ENCODE results near the gene CCDC9B. TPM values are rescaled to one million over a fixed set of nuclear protein-coding genes. Genes with fewer than 3 reads are reported as not detected.

Gene CCDC9B
- total RNA-seq, 4 donors from 2014 or later, result 28.0 to 105 (median 66.7) TPM

GRCh38 chr15:40365624-40366456 lies 25.1 kb upstream of the CCDC9B start:
- no peak for ATAC-seq
- TF ChIP-seq EP300 (IDR thresholded peaks at IDR 0.05) (no peak), POLR2AphosphoS5 (IDR thresholded peaks at IDR 0.05) (no peak), POLR2A (IDR thresholded peaks at IDR 0.05) (no peak), CTCF (IDR thresholded peaks at IDR 0.05) (no peak)
- peaks cover 0 to 23% (median 0%) of the 10 kb centered on the region in 3 donors for H3K4me1 ChIP-seq
- no peaks in the 10 kb centered on the region for H3K36me3 ChIP-seq
- no peaks in the 10 kb centered on the region for H3K9me3 ChIP-seq
- H3K27me3 ChIP-seq, result no peaks in the 10 kb centered on the region
- H3K27ac ChIP-seq, result no peak overlapping the region
- 80 to 90% methylated on average over 6 to 7 of the region's 11 CpGs for WGBS, 2 donors (ENCODE audit: low coverage in 1 of 2)
- H3K4me3 ChIP-seq, result no peak overlapping the region

- H3K36me3 ChIP-seq, result no peaks in the 10 kb centered on the region
- H3K4me1 ChIP-seq, result peaks cover 0 to 23% (median 0%) of the 10 kb centered on the region in 3 donors
- H3K4me3 ChIP-seq, result no peak overlapping the region
- H3K9me3 ChIP-seq, result no peaks in the 10 kb centered on the region
- ATAC-seq, result no peak
- H3K27me3 ChIP-seq, result no peaks in the 10 kb centered on the region
- no peak overlapping the region for H3K27ac ChIP-seq
- WGBS, 2 donors (ENCODE audit: low coverage in 1 of 2), result no CpG with 5 or more reads among the region's 5 CpGs
- TF ChIP-seq POLR2AphosphoS5 (IDR thresholded peaks at IDR 0.05), result no peak
- TF ChIP-seq EP300 (IDR thresholded peaks at IDR 0.05), result no peak
- no peak for TF ChIP-seq CTCF (IDR thresholded peaks at IDR 0.05)
- TF ChIP-seq POLR2A (IDR thresholded peaks at IDR 0.05), result no peak
Measured at GRCh38 chr15:40365016-40365415, 24.3 kb upstream of the CCDC9B start.

- TF ChIP-seq CTCF (IDR thresholded peaks at IDR 0.05), result no peak
- no peaks in the 10 kb centered on the region for H3K36me3 ChIP-seq
- peaks cover 0 to 23% (median 0%) of the 10 kb centered on the region in 3 donors for H3K4me1 ChIP-seq
- ATAC-seq, result no peak
- no peaks in the 10 kb centered on the region for H3K9me3 ChIP-seq
- H3K27me3 ChIP-seq, result peaks cover 1% of the 10 kb centered on the region
- H3K4me3 ChIP-seq, result no peak overlapping the region
- 53% methylated on average over 3 of the region's 6 CpGs; no CpG with 5 or more reads in 1 of the 2 donors for WGBS, 2 donors (ENCODE audit: low coverage in 1 of 2)
- no peak overlapping the region for H3K27ac ChIP-seq
Measured at GRCh38 chr15:40364251-40364650, 23.5 kb upstream of the CCDC9B start.

GRCh38 chr15:40363611-40364010 lies 22.9 kb upstream of the CCDC9B start:
- no peak for ATAC-seq
- no peak for TF ChIP-seq POLR2AphosphoS5 (IDR thresholded peaks at IDR 0.05)
- TF ChIP-seq CTCF (IDR thresholded peaks at IDR 0.05), result no peak
- no peak for TF ChIP-seq POLR2A (IDR thresholded peaks at IDR 0.05)
- no peak for TF ChIP-seq EP300 (IDR thresholded peaks at IDR 0.05)
- no CpG with 5 or more reads among the region's 8 CpGs for WGBS, 2 donors (ENCODE audit: low coverage in 1 of 2)
- H3K27ac ChIP-seq, result no peak overlapping the region
- H3K9me3 ChIP-seq, result no peaks in the 10 kb centered on the region
- peaks cover 8% of the 10 kb centered on the region for H3K27me3 ChIP-seq
- H3K36me3 ChIP-seq, result no peaks in the 10 kb centered on the region
- H3K4me3 ChIP-seq, result no peak overlapping the region
- H3K4me1 ChIP-seq, result peaks cover under 1 to 27% (median under 1%) of the 10 kb centered on the region in 3 donors

GRCh38 chr15:40361640-40362039 lies 20.9 kb upstream of the CCDC9B start:
- 75% methylated on average over 1 of the region's 2 CpGs; no CpG with 5 or more reads in 1 of the 2 donors for WGBS, 2 donors (ENCODE audit: low coverage in 1 of 2)
- Histone ChIP-seq H3K4me1 (peaks cover 4 to 23% (median 8%) of the 10 kb centered on the region in 3 donors), H3K27me3 (peaks cover 11% of the 10 kb centered on the region), H3K36me3 (no peaks in the 10 kb centered on the region), H3K4me3 (no peak overlapping the region), H3K9me3 (no peaks in the 10 kb centered on the region), H3K27ac (no peak overlapping the region)
- TF ChIP-seq POLR2AphosphoS5 (IDR thresholded peaks at IDR 0.05) (no peak), POLR2A (IDR thresholded peaks at IDR 0.05) (no peak), EP300 (IDR thresholded peaks at IDR 0.05) (no peak), CTCF (IDR thresholded peaks at IDR 0.05) (no peak)
- no peak for ATAC-seq

Data from gastroesophageal sphincter (tissue), 4 donors.